ENCODE data around the gene C2orf74.

DNA sequence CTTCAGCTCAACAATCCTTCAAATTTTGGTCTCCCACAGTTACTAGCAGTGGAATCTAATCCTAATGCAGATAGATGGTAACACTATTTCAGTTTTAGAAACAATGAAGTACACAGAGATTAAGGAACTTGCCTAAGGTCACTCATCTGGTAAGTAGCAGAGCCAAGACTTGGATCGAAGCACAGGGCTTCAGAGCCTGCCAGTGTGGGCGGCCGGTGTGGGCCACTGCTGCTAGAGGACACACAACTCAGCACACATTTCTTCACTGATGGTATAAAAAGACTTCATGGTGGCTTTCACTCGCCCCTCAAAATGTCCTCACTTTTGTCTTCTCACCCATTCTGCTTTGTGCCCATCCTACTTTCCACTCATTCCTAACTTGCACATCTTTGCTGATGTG, 11.1 kb downstream of the C2orf74 start:
- TF ChIP-seq POLR2A (IDR thresholded peaks at IDR 0.05): no peak
- TF ChIP-seq, protein P1, sequence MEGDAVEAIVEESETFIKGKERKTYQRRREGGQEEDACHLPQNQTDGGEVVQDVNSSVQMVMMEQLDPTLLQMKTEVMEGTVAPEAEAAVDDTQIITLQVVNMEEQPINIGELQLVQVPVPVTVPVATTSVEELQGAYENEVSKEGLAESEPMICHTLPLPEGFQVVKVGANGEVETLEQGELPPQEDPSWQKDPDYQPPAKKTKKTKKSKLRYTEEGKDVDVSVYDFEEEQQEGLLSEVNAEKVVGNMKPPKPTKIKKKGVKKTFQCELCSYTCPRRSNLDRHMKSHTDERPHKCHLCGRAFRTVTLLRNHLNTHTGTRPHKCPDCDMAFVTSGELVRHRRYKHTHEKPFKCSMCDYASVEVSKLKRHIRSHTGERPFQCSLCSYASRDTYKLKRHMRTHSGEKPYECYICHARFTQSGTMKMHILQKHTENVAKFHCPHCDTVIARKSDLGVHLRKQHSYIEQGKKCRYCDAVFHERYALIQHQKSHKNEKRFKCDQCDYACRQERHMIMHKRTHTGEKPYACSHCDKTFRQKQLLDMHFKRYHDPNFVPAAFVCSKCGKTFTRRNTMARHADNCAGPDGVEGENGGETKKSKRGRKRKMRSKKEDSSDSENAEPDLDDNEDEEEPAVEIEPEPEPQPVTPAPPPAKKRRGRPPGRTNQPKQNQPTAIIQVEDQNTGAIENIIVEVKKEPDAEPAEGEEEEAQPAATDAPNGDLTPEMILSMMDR (IDR thresholded peaks at IDR 0.05): no peak
